ENCODE data around the gene GALNTL6.

GRCh38 chr4:173013232-173013930, 1200.2 kb downstream of the GALNTL6 start:
- peak; percentile 61 to 84 (median 80) for TF ChIP-seq CTCF (IDR thresholded peaks at IDR 0.05)
- TF ChIP-seq POLR2A (IDR thresholded peaks at IDR 0.05) = no peak
- no peak for TF ChIP-seq EP300 (IDR thresholded peaks at IDR 0.05; ENCODE audit: low read depth)
- TF ChIP-seq POLR2AphosphoS5 (IDR thresholded peaks at IDR 0.05) = no peak
